ENCODE results near the gene PSMD14.

GRCh38 chr2:161427664-161428587 is 119.7 kb downstream of the PSMD14 start:
- no peak for TF ChIP-seq CTCF (conservative IDR thresholded peaks at IDR 0.05; ENCODE audit: low read length)
- no peak for TF ChIP-seq EZH2phosphoT487 (IDR thresholded peaks at IDR 0.05; ENCODE audit: borderline replicate concordance, low read depth, low read length)
